Measurements from ENCODE around the gene WNK3.

Gene WNK3

DNA sequence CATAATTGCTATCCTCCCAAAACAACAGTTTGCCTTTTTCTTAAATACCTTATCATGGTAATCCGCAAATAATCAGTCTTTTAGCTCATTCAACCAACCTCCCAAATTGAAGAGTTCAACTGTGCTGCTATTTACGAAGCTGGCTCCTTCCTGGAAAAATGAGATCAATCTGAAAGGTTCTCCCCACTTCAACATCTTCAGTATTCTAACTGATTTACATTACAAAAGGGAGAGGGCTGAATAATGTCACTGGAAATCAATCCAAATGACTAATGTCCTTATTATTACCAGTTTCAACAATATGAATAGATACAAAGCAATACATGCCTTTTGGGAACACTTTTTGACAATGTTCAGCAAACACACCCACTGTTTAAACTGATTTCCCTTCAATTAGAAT lies 86.2 kb downstream of the WNK3 start:
- DNase-seq (ENCODE audit: low read depth, low spot score), result no peak
- H3K4me3 ChIP-seq (ENCODE audit: low read length), result no peak overlapping the region

DNA sequence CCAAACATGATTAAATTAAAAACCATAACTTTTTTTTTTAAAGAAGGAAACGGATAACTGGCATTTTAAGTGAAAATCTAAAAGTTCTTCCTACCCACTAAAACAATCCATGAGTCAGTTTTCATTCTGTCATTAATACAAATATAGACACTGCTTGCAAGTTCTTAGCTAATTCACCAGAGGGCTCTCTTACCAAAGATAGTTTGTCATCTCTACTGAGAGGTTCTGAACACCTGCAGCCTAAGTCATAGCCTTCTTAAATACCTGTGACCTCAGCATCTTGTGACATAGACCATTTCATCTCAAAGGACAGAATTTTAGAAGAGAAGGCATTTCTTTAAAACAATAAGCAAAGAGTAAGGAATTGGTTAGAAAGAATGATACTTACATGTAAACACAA lies 109.5 kb downstream of the WNK3 start:
- no peak overlapping the region for H3K4me3 ChIP-seq (ENCODE audit: low read length)
- DNase-seq (ENCODE audit: low read depth, low spot score), result peak; percentile 18

- H3K4me3 ChIP-seq (ENCODE audit: low read length), result no peak overlapping the region
- no peak for DNase-seq (ENCODE audit: low read depth, low spot score)
These were observed 111.0 kb downstream of the WNK3 start for GRCh38 chrX:54246866-54247265.

DNA sequence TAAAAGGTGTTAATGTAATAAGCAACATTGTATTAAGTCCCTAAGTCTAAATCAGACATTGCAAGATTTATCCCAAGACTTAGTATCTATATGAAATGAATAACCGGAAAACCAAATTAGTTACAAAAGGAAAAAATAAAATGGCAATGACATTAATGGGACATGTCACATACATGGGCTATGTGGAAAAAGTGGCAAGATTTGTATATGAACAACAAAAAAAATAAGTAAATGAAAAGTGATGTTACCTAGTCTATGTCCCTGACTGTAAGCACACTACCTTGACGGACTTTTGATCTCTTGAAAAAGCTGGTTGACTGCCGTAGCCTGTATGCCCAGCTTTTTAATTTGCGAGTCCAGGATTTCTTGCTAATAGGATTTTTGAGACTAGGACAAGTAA lies 119.3 kb downstream of the WNK3 start:
- no peak for DNase-seq (ENCODE audit: low read depth, low spot score)
- no peak overlapping the region for H3K4me3 ChIP-seq (ENCODE audit: low read length)

DNA sequence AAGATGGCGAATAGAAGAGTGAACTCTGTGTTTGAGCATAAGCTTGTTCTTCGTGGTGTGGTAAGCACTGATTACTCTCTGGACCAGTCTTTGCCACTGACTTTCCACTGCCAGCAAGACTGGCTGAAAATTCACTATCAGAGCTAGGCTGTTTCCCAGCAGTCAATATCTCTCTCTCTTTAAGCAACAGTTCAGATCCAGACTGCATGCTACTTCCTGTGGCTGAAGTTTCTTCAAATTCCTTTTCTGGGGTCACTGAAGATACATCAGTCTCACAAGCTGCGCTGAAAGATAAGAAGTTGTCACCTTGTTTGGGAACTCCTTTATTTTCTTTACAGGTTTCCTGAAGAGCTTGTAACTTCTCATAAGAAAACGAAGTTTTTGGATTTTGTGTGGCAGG lies 120.8 kb downstream of the WNK3 start:
- no peak for DNase-seq (ENCODE audit: low read depth, low spot score)
- no peak overlapping the region for H3K4me3 ChIP-seq (ENCODE audit: low read length)

- no peak for DNase-seq (ENCODE audit: low read depth, low spot score)
- no peak overlapping the region for H3K4me3 ChIP-seq (ENCODE audit: low read length)
These were observed 127.3 kb downstream of the WNK3 start for GRCh38 chrX:54230435-54231148.

DNA sequence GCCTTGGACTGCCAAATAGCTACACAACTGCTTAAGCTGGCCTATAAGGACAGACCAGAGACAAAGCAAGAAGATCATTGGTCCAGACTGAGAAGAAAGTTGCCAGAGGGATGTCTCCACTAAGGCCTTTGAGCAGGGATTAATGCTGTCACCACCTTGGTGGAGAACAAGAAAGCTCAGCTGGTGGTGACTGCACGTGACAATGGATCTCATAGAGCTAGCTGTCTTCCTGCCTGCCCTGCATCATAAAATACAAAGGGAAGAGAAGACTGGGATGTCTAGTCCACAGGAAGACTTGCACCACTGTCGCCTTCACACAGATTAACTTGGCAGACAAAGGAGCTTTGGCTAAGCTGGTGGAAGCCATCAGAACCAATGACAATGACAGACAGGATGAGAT lies 134.3 kb downstream of the WNK3 start:
- H3K4me3 ChIP-seq (ENCODE audit: low read length), result no peak overlapping the region
- DNase-seq (ENCODE audit: low read depth, low spot score), result no peak

- no peak for DNase-seq (ENCODE audit: low read depth, low spot score)
- no peak overlapping the region for H3K4me3 ChIP-seq (ENCODE audit: low read length)
These were observed 144.2 kb downstream of the WNK3 start for GRCh38 chrX:54213603-54214002.

GRCh38 chrX:54208531-54208930 lies 149.3 kb downstream of the WNK3 start:
- H3K4me3 ChIP-seq (ENCODE audit: low read length), result no peak overlapping the region
- DNase-seq (ENCODE audit: low read depth, low spot score), result no peak

GRCh38 chrX:54198262-54198661 lies 159.6 kb downstream of the WNK3 start:
- H3K4me3 ChIP-seq (ENCODE audit: low read length), result no peak overlapping the region
- DNase-seq (ENCODE audit: low read depth, low spot score), result no peak

GRCh38 chrX:54194982-54195588 lies 162.8 kb downstream of the WNK3 start:
- H3K4me3 ChIP-seq (ENCODE audit: low read length), result no peak overlapping the region
- no peak for DNase-seq (ENCODE audit: low read depth, low spot score)

DNA sequence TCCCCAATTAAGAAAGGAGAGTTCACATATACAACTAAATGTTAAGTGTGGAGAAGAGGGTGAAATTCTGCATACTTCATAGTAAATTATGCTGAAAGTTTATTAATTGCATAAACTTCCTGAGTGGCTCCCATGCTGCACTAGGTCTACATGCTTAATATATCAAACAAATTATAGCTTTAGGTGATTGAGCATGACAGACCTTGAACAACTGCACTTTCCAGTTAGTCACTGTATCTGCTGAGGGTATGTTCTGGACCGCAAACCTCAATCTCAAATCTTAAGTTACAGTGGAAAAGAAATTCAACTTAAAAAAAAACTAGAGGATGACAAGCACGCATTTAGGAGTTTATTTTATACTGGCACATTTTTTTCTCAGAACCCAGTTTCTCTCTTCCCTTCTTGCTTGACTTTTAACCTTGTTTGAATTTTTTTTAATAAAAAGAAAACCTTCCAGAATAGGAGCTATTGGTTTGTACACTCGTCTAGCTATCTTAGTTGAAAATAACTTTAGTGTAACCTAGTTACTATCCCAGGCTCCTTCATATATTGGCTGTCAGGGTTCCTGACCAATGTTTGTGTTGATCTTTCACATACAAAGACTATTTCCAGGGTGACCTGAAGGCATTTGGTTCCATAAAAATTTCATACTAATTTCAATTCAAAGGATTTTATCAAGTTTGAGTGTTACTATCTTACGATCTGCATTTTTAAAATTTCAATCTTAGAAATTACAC lies 164.6 kb downstream of the WNK3 start:
- no peak for DNase-seq (ENCODE audit: low read depth, low spot score)
- H3K4me3 ChIP-seq (ENCODE audit: low read length), result no peak overlapping the region

- no peak for DNase-seq (ENCODE audit: low read depth, low spot score)
- H3K4me3 ChIP-seq (ENCODE audit: low read length), result no peak overlapping the region
These were observed 173.4 kb downstream of the WNK3 start for GRCh38 chrX:54184474-54184873.

GRCh38 chrX:54182864-54183613 lies 174.8 kb downstream of the WNK3 start, which contains the start of gene FAM120C:
FAM120C (minus strand) TSS chrX:54183254; CDS start chrX:54183198, 56 bp downstream.
- peak within 1 kb of the TSS; percentile 71 for H3K4me3 ChIP-seq (ENCODE audit: low read length)
- DNase-seq (ENCODE audit: low read depth, low spot score), result no peak

DNA sequence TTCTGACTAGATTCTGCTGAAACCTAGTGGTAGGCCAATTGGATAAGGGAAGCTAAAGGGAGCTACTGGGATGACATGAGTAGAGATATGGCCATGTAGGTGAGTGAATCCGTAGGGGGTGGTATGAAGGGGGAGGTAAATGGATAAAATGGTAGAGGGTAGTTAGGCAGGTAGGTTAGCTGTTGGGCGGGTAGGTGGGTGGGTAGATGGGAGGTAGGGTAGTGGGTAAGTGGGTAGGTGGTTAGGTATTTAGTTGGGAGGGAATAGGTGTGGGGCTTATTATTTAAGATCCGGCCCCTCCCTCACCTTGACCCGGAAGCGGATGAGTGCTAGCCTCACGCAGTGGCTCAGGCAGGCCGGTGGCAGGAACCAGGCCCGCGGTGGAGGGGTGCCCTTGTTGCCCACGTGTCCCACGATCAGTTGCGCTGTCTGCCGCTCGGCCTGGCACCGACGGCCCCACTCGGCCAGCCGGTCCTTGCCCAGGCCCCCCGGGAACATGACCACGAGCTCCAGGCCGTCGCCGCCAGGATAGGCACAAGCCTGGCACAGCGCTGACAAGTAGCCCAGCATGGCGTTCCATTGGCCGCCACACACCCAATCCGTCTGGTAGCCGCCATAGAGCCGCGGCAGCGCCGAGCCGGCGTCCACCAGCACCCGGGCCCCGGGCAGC lies 175.5 kb downstream of the WNK3 start:
- DNase-seq (ENCODE audit: low read depth, low spot score), result peak; percentile 52
- H3K4me3 ChIP-seq (ENCODE audit: low read length), result peak overlapping the region; percentile 71

GRCh38 chrX:54181202-54181953 lies 176.5 kb downstream of the WNK3 start:
- peak overlapping the region; percentile 71 for H3K4me3 ChIP-seq (ENCODE audit: low read length)
- DNase-seq (ENCODE audit: low read depth, low spot score), result peak; percentile 51

DNA sequence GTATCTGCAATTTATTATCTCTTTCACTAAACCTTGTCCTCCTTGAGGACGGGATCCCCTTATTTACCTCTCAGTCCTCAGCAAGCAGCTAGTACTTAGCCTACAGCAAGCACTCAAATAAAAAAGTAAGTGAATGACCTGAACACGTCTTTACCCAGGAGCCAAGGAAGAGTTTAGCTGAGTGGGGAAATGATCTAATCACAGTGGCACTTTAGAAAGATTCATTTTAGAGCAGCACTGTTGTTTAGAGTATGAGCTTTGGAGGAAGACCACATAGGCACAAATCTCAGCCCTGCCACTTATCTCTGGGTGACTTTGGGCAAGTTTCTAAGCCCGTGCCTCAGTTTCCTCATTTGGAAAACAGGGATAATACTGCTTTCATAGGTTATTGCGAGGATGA lies 177.4 kb downstream of the WNK3 start:
- no peak for DNase-seq (ENCODE audit: low read depth, low spot score)
- no peak overlapping the region for H3K4me3 ChIP-seq (ENCODE audit: low read length)

DNA sequence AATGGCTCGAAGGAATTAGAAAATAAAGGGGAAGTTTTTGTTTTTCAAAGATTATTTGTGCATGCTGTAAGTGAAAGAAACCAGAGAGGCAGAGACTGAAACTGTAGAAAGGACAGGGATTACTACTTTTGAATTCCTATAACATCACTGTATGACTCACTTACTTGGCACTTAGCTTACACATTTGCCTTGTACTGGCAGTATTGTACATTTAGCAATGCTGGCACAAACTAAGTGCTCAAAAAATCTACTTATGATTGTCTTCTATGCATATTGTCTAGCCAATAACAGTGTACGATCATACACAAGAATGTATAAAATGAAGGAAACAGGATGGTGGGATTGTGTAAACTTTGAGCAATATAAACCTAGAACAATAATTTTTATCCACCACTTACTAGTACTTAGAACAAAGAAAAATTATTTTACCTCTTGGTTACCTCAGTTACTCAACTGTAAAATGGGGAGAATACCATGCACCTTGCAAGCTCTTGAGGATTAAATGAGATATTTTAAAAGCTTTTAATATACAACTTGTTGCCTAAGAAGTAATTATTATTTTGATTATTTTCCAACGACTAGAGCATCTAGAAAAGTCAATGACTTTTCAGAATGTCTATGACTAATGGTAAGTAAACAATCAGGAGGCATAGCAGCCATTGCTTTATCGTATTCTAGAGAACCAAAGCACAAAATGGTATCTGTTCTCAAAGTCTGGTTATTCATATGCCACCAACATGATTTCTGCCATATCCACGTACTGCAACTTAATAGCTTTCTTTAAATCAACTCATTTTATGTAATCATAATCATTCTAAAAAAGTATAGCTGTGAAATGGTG lies 179.5 kb downstream of the WNK3 start:
- H3K4me3 ChIP-seq (ENCODE audit: low read length), result no peak overlapping the region
- no peak for DNase-seq (ENCODE audit: low read depth, low spot score)
